B cell (primary cell): ENCODE data around the gene NABP1.

Source experiments
- CTCF ChIP-seq: fragments of 200-600 bp; IDR thresholded peaks from one replicate; pipeline ENCODE4 v1.8.0; 2022; ENCODE audit warnings: antibody characterized with exemption, mild to moderate bottlenecking
- EZH2 ChIP-seq: IDR thresholded peaks from 2 replicates; pipeline ENCODE4 v1.6.1; 2012; ENCODE audit warnings: borderline replicate concordance, low read depth, mild to moderate bottlenecking, moderate library complexity, low read length; ENCODE audit not compliant: insufficient read depth, poor library complexity, severe bottlenecking

- TF ChIP-seq CTCF (no peak), EZH2 (no peak)
Observed at GRCh38 chr2:191677646-191678436, at the start of gene NABP1.
